ENCODE results near the gene REC114.
"Not testable (repeated sequence)": the region's sequence is repeated elsewhere in the genome, so short reads cannot be mapped to it uniquely, and the experiment has no call there.

REC114 gene, protein sequence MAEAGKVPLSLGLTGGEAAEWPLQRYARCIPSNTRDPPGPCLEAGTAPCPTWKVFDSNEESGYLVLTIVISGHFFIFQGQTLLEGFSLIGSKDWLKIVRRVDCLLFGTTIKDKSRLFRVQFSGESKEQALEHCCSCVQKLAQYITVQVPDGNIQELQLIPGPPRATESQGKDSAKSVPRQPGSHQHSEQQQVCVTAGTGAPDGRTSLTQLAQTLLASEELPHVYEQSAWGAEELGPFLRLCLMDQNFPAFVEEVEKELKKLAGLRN

DNA sequence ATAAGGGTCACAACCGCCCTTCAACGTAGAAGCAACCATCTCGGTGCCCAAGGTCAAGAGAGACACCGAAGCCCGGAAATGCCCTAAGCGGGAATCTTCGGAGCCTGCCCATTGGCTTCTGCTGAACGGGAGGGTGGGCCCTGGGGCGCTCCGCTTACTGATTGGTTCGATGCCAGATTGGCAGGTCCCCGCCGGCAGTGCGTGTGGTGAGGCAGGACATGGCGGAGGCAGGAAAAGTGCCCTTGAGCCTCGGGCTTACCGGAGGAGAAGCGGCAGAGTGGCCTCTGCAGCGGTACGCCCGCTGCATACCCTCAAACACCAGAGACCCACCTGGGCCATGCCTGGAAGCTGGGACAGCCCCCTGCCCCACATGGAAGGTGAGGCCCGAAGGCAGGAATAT, at the start of gene REC114:
TSS of gene REC114 (plus strand) at position 197 of the 400 bp plus-strand sequence. CDS start at position 219, 22 bp downstream.
- DNase-seq, result no peak

DNA sequence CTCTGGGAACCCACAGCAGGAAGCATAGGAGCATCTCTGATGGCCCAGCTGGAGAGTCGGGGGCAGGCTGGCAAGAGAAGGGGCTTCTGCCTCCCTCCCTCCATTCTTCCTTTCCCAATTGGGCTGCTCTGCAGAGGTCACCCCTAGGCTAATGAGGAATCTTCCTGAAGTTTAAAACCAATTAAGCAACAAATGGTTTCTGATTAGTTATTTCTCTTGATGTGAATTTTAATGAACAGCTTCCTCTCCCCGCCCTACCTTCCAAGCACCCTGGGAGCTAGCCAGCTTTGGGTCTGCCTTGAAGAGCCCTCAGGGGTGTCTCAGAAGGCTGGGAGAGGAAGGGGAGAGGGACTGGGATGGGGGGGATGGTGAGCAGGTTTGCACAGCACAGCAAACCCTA, 49.6 kb upstream of the REC114 start:
- no peak for DNase-seq

DNA sequence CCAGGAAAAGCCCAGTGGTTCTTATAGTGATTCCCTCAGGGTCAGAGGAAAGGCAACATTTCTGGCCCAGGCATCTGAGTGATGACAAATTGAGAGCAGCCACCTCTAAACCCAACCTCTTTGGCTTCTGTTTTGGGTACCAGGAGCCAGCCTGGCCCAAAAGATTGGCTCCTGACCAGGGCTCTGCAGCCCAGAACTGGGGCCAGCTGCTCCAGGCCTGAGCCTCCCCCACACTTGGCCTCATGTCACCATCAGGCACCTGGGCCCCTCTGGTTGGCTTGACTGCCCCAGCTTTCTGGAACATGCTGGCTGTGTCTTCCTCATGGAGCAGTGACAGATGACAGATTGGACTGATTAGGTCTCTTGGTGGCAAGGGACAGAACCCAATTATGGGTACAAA, 48.2 kb upstream of the REC114 start:
- DNase-seq, result no peak

DNA sequence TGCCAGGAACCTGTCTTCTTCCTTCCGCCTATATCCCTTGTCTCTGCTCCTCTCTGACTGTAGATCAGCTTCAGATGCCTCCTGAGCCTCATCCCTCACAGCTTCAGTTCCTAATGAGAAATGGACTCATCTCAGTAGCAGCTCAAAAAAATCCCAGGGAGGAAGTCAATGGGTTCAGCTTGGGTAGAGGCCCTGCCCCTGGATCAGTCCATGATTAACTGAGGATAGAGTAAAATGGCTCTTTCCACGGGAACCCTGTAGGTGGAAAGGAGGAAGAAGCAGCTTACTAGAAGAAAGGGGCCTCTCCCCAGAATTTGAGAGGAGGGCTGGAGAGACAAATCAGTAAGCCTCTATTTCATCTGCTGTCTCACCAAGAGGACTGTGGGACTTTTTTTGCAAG, 47.3 kb upstream of the REC114 start:
- DNase-seq, result no peak

DNA sequence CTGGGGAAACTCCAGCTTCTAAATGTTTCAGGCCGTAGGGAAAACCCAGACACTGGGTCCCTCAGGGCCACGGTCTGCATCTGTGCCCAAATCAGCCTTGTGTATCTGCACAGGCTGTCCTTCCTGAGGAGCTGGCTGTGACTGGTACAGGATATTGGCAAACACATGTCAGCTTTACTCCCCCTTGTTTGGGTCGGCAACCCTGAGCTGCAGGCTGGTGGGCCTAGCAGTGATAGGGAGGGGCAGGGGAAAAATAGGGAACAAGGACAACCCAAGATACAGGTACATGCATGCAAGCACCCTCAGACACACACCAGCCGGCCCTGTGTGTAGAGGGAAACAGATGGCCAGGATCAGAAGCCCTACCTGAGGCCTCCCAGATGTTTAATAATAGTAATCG, 45.5 kb upstream of the REC114 start:
- DNase-seq, result no peak

DNA sequence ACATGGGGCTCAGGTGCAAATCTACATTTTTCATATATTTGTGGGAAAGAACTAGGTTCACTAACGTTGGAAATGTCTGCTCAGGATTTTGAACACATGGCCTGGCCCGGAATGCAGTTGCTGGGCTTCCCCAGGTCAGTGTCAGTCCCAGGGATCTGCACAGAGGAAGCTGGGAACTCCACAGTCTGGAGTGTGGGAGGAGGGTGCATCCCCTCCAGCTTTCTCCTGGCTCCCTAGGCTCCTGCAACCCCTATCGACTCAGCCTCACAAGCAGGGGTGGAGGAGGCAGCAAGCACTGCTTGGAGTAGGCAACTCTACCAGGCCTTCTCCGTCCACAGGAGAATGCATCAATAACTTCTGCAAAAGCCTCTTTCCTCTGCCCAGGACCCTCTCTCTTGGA, 44.1 kb upstream of the REC114 start:
- no peak for DNase-seq

DNA sequence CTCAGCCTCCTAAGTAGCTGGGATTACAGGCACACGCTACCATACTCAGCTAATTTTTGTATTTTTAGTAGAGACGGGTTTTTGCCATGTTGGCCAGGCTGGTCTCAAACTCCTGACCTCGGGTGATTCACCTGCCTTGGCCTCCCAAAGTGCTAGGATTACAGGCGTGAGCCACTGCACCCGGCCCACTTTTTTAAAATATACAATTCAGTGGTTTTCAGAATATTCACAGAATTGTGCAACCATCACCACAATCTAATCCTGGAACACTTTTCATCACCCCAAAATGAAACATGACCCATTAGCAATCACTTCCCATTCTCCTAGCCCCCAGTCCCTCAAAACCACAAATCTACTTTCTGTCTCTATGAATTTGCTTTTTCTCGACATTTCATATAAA, 42.7 kb upstream of the REC114 start:
- DNase-seq, result not testable (repeated sequence)

DNA sequence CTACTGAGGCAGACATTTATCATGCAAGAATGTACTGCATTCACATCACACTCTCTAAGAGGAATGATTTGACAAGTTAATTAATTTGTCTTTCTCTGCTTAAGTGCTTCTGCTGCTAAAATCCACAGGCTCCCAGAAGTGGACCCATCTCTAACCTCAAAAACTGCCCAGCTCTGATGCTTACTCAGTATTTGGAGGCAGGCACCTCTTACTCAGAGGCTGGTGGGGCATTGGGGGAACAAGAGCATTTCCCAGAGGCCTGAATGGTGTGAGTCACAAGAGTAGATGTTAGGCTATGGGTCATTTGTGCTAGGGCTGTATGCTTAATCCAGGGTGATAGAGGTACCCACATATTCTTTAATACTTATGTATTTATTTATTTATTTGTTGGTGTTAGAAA, 39.8 kb upstream of the REC114 start:
- no peak for DNase-seq

DNA sequence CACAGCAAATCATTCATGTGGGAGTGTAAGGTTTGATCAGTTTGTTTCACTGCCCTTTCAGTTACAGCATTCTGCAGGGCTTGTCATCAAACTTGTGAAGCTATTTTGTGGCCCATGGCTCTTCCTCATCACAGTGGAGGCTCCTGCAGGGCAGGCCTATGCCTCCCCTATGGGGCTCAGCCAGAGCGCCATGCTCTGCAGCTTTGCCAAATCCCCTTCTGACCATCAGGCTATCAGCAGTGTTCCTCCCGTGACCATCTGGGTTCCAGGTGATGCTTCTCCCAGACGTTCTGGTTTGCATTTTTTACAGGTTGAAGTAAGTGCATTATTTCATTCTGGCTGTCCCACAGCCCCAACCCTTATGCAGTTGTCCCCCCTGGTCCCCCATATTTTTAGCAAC, 28.1 kb upstream of the REC114 start:
- DNase-seq, result no peak

DNA sequence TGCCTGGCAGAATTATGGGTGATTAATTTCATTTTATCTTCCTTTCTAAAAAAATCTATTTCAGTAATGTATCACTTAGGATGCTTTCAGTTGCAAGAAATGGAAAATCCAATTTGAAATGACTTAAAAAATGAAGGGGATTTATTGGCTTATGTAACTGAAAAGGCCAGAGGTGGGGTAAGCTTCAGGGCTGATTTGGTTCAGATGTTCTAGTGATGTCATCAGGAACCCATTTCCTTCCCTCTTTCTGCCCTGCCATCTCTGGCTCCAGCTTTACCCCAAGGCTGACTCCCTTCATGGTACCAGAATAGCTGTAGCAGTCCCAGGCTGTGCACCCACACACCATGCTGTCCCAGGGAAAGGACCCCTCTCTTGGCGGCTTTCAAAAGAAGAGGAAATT, 18.5 kb upstream of the REC114 start:
- DNase-seq, result no peak

DNA sequence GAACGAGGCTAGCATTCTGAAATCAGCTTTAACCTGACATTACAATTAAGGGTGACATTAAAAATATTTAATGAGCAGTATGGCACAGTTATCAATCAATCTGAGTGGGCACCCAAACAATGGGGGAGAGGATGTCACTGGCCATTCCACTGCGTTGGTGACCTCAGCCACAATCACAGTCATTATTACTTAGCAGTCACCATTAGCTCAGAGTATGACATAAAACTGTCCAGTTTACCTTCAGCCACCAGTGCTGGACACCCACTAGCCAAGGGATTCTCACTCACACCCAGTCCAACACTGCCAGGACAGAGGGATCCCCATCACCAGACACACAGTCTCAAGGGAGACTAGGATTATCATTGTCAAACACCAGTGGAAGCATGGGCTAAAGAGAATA, 17.5 kb upstream of the REC114 start:
- no peak for DNase-seq

DNA sequence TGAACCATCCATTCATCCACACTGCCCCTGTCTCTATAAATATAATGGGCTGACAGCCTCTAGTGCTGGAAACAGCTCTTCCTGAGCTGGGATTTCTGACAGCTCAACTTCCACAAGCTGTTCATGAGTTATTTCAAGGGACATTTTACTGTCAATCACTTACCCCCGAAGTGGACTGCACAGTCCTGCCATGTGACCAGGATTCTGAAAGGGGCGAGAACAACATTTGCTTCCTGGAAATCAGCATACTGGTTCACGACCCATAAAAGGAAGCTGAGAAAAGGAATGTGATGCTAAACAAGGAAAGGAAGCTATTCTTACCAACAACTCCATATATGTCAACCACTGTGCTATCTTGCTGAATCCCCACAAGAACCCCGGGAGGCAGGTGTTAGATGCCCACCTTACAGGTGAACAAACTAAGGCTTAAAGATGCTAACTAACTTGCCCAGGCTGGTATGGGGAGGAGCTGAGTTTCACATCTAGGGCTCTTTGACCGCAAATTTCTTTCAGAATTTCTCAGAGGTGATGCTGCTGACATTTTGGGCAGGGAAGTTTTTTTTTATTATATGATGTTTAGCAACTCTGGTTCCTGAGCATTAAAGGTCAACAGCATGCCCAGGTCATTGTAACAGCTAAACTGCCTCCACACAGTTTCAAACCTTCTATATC, 16.5 kb upstream of the REC114 start:
- DNase-seq, result no peak

DNA sequence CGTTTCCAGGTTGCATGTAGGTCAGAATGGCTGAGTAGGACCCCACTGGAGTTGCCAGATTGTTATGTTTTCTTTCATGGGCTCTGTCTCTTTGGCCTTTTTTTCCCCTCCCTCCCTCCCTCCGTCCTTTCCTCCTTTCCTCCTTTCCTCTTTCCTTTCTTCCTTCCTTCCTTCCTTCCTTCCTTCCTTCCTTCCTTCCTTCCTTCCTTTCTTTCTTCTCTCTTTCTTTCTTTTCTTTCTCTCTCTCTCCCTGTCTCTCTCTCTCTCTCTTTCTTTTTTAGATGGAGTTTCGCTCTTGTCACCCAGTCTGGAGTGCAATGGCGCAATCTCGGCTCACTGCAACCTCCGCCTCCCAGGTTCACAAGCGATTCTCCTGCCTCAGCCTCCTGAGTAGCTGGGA, 11.6 kb upstream of the REC114 start:
- DNase-seq, result not testable (repeated sequence)

DNA sequence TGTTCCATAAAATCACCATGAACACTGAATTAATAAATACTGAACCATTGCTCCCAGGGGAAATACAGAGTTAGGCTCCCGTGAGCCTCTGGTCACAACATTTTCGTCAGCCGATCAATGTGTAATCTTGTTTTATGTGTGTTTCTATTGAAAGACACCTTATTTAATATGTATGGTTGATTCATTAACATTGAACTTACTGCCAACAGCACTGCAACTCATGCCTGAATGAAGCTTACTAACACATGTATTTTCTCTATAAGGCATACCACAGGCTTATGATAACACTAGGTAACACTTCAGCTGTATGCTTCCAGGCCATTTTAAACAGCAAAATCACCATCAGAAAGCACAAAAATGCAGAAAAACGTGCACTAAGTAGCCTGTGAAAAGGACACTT, 9.1 kb upstream of the REC114 start:
- no peak for DNase-seq

DNA sequence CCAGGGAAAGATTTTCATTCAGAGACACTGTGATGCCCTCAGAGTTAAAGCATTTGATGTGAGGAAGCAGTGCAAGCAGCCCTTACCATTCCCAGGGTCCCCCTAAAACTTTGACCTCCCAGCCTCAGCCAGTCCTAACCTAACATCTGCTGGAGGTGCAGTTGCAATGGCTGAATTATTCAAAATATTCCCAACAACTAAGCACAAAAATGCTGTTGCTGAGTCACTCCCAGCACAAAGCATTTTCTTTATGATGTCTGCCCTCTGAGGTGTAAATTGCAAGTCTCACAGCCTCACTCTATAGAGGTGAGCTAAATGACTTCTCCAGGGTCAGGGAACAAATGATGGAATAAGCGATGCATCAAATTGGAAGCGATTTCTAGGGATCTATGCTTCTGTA, 6.4 kb upstream of the REC114 start:
- no peak for DNase-seq

DNA sequence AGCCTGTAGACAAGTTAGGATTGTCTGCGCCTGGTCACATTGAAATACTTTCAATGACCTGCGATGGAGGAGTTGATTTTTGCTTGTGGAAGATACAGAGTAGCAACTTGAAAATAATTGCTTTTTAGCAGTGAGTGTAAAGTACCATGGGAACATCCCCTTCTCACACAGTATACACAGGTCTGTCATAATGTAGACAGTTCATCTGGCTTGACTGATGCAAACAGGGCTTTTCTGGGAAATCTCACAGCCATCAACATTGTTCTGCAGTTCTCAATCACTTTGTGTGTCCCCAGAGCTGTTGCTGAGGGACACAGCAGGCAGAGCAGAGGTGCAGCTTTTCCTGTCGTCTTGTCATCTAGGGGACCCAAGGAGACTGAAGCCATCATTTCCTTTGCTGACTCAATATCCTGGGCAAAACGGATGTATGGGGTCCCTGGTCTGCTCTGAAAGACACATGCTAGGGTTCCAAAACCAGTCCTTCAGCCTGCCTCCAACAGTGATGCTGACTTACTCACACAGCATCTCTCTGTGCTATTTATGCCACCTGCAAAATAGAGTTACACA, 5.3 kb upstream of the REC114 start:
- no peak for DNase-seq

DNA sequence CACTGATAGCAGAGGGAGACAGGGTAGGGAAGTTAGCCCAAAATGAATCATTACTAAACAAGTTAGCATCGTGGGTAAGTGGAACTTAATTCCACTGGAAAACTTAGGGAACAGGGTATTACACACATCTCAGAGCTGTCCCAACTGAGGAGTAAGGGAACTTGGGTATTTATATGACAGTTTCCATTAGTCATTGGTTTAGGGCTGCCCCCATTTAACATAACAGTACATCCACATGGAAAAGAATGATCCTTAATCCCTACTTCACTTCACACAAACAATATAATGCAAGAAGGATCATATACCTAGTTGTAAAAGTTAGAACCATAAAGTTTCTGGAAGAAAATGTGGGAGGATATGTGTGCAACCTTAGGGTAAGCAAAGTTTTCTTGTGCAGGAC, 4.3 kb upstream of the REC114 start:
- no peak for DNase-seq

DNA sequence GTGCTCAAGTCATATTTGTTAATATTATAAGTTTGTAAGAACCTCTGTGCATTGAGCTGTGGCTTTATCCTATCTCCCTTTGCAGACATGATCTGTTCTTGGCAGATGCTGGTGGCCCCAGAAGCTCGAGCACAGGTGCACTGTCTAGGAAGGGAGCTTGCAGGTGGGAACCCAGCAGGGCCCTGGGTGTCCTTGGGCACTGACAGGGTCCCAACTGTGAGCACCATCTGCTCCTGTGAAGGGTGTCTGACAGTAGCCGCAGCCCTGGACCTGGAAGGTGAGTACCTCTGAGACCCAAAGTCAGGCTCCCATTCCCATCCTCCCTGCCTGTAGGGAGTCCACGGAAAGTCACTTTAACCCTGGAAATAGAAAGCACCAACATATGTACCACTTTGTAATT, 2.4 kb upstream of the REC114 start:
- DNase-seq, result no peak

DNA sequence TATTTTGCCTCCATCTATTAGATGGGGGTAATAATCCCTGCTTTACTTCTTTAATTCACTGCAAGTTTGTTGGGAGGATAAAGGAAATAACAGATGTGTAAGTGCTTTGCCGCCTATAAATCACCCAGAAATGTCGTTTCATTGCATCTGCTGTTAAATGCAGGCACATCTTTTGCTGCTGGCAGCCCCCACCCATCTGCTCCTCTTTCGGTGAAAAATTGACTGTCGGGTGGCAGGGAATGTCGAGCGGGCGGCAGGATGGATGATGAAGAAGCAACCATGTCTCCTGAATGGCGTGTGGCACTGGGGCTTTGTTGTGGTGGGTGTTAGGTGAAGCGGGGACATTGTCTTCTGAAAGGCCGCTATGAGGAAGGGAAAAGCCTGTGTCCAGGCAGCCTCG, 543 bp upstream of the REC114 start:
- DNase-seq, result no peak

DNA sequence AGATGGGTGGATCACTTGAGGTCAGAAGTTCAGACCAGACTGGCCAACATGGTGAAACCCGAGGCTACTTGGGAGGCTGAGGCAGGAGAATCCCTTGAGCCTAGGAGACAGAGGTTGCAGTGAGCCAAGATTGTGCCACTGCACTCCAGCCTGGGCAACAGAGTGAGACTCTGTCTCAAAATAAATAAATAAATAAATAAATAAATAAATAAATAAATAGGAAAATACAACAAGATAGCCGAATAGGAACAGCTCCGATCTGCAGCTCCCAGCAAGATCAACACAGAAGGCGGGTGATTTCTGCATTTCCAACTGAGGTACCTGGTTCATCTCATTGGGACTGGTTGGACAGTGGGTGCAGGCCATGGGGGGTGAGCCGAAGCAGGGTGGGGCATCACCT, 4.5 kb downstream of the REC114 start:
- DNase-seq, result not testable (repeated sequence)

DNA sequence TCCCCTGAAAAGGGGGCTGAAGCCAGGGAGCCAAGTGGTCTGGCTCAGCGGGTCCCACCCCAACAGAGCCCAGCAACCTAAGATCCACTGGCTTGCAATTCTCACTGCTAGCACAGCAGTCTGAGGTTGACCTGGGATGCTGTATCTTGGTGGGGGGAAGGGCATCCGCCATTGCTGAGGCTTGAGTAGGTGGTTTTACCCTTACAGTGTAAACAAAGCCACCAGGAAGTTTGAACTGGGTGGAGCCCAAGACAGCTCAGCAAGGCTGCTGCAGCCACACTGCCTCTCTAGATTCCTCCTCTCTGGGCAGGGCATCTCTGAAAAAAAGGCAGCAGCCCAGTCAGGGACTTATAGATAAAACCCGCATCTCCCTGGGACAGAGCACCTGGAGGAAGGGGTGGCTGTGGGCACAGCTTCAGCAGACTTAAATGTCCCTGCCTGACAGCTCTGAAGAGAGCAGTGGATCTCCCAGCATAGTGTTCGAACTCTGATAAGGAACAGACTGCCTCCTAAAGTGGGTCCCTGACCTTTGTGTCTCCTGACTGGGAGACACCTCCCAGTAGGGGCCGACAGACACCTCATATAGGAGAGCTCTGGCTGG, 5.3 kb downstream of the REC114 start:
- not testable (repeated sequence) for DNase-seq

DNA sequence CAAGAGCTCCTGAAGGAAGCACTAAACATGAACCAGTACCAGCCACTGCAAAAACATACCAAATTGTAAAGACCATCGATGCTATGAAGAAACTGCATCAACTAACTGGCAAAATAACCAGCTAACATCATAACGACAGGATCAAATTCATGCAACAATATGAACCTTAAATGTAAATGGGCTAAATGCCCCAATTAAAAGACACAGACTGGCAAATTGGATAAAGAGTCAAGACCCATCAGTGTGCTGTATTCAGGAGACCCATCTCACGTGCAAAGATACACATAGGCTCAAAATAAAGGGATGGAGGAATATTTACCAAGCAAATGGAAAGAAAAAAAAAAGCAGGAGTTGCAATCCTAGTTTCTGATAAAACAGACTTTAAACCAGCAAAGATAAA, 7.0 kb downstream of the REC114 start:
- not testable (repeated sequence) for DNase-seq

DNA sequence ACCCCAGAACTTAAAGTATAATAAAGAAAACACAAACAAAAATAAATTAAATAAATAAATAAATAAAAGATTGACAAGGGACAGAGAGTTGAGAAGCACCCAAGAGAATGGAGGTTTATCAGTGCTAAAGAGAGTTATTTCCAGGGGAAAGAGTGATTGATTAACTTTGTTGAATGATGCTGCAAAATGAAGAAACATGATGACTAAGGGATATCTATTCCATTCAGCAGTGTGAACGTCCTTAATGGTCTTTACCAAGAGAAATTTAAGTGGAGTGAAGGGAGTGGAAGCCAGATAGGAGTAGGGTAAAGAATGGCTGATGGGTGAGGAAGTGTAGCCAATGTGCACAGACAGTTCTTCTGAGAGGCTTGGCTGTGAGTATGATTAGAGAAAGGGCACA, 11.1 kb downstream of the REC114 start:
- DNase-seq, result no peak

DNA sequence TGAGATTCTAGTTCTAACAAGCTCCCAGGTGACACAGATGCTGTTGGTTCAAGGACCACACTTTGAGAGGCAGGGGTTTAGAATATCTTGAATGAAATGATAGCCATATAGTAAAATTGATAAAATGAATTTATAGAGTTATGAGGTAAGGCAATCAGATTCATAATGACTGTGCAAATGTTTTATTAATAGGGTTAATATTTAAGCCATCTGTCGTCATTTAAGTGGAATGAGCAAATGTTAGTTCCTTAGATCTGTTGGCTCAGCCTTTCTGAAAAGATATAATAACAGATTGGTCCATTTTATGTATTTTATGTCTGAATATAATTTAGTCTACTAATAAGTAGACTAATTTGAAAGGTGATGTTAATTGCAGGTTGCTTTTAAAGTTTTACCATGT, 12.9 kb downstream of the REC114 start:
- no peak for DNase-seq
